ENCODE measurements around the gene ZNF343.

GRCh38 chr20:2523919-2524708 is 15.4 kb upstream of the ZNF343 start:
- TF ChIP-seq CTCF (IDR thresholded peaks at IDR 0.05) (peak; percentile 78 to 98 (median 92)), POLR2A (IDR thresholded peaks at IDR 0.05) (peak in 1 of 2 donors; percentile 57)

All from thyroid gland (tissue), 4 donors.